AG08396 (cell line): ENCODE data around the gene SPATS2L.

Experiments
- DNase-seq: peaks from one replicate; pipeline ENCODE4 v3.0.0; 2012; ENCODE audit warnings: low spot score, mixed read lengths

The SPATS2L gene

GRCh38 chr2:200506679-200507078 lies 200.2 kb downstream of the SPATS2L start:
- no peak for DNase-seq

- no peak for DNase-seq
These were observed 200.7 kb downstream of the SPATS2L start for GRCh38 chr2:200507179-200507578.

GRCh38 chr2:200509235-200509611 lies 202.7 kb downstream of the SPATS2L start:
- DNase-seq = peak; percentile 35

GRCh38 chr2:200509612-200510433 lies 203.3 kb downstream of the SPATS2L start, which contains the start of gene KCTD18:
Gene KCTD18 (minus strand): TSS chr2:200510068. CDS start chr2:200507016, 3,052 bp downstream.
- DNase-seq = peak; percentile 98

- DNase-seq = no peak
These were observed 208.7 kb downstream of the SPATS2L start for GRCh38 chr2:200515155-200515554.

- DNase-seq = no peak
These were observed 216.7 kb downstream of the SPATS2L start for GRCh38 chr2:200523158-200523557.

GRCh38 chr2:200523604-200524003 lies 217.1 kb downstream of the SPATS2L start:
- no peak for DNase-seq

GRCh38 chr2:200525066-200525465 lies 218.6 kb downstream of the SPATS2L start:
- no peak for DNase-seq

- no peak for DNase-seq
These were observed 219.0 kb downstream of the SPATS2L start for GRCh38 chr2:200525551-200525881.

- DNase-seq = peak; percentile 95
These were observed 219.6 kb downstream of the SPATS2L start, which contains the start of gene SGO2 for GRCh38 chr2:200525882-200526651. Gene SGO2 (plus strand): TSS chr2:200526207. CDS start chr2:200532976, 6,769 bp downstream.

GRCh38 chr2:200528228-200528627 lies 221.7 kb downstream of the SPATS2L start:
- no peak for DNase-seq
